ENCODE measurements around the gene LAMB2. TPM values are rescaled to one million over a fixed set of nuclear protein-coding genes. Genes with fewer than 3 reads are reported as not detected.

The LAMB2 gene
- total and polyA plus RNA-seq, 10 of the 15 experiments (the other 5 are each of a cell fraction or from before 2014, with no cell fraction given), result 0.13 to 3.2 (median 0.64) TPM; not detected in 3

DNA sequence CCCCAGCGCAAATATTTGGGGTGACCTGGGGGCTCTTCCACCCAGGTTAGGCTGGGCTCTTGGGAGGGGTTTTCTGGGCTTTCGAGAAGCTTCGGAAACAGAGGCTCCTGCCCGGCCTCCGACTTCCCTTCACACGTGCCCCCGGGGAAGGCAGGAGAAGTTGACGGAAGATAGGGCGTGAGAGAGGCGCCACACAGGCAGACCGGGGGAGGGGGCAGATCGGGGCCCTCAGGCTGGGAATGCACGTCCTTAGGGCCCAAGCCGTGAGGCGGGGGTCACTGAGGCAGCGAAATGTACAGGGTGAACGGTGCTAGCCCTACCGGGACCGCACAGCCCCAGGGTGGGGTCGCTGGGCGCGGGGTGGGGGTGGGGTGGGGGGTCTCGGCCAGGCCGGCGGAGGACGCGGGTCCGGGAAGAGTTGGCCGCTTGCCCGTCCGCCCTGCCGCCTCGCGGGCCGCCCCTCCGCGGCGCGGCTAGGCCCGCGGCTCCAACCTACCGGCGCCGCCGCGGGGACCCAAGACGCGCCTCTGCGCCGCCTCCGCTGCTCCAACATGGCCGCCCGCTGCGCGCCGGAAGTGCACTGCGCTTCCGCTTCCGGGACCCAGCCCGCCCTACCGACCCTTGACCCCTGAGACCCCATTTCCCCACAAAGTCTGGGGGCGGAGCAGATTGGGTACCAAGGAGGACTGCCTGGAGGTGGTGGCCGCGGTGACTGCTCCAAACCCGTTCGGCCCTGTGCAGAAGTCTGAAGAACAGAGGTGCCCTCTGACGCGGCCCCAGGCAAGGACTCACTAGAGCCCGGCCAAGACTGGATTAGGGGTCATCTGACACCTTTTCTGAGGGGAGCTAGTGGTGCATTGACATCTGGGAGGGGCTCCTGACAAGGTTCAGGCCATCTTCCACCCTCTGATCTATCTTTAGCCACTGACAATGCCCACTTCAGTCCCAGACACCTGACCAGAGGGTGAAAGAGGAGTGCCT is 33.2 kb upstream of the LAMB2 start, which contains the start of gene CCDC71 (continued):
- TF ChIP-seq, protein P1, sequence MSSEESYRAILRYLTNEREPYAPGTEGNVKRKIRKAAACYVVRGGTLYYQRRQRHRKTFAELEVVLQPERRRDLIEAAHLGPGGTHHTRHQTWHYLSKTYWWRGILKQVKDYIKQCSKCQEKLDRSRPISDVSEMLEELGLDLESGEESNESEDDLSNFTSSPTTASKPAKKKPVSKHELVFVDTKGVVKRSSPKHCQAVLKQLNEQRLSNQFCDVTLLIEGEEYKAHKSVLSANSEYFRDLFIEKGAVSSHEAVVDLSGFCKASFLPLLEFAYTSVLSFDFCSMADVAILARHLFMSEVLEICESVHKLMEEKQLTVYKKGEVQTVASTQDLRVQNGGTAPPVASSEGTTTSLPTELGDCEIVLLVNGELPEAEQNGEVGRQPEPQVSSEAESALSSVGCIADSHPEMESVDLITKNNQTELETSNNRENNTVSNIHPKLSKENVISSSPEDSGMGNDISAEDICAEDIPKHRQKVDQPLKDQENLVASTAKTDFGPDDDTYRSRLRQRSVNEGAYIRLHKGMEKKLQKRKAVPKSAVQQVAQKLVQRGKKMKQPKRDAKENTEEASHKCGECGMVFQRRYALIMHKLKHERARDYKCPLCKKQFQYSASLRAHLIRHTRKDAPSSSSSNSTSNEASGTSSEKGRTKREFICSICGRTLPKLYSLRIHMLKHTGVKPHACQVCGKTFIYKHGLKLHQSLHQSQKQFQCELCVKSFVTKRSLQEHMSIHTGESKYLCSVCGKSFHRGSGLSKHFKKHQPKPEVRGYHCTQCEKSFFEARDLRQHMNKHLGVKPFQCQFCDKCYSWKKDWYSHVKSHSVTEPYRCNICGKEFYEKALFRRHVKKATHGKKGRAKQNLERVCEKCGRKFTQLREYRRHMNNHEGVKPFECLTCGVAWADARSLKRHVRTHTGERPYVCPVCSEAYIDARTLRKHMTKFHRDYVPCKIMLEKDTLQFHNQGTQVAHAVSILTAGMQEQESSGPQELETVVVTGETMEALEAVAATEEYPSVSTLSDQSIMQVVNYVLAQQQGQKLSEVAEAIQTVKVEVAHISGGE (CRISPR knock-in tag; IDR thresholded peaks at IDR 0.05), result no peak
- TF ChIP-seq SIN3A (IDR thresholded peaks at IDR 0.05; ENCODE audit: low read depth, low read length), result no peak; the same call in 1 of the 2 replicates
- no peak for TF ChIP-seq PML (IDR thresholded peaks at IDR 0.05; ENCODE audit: low read length)
- no peak for TF ChIP-seq HDAC6 (IDR thresholded peaks at IDR 0.05; ENCODE audit: unreplicated experiment)
- TF ChIP-seq CHD2 (IDR thresholded peaks at IDR 0.05; ENCODE audit: borderline replicate concordance, low read depth, low read length), result peak; percentile 68; the same call in 1 of the 2 replicates
- 0 out of 2 replicates have a peak, but pooled peaks have one; percentile 71 for TF ChIP-seq ZNF207 (IDR thresholded peaks at IDR 0.05; ENCODE audit: borderline replicate concordance)
- TF ChIP-seq SRF (IDR thresholded peaks at IDR 0.05; ENCODE audit: low read depth in 2 of 2, low read length in 2 of 2), result no peak; a peak in 1 of 4 replicates
- no peak for TF ChIP-seq EZH2 (IDR thresholded peaks at IDR 0.05; ENCODE audit: borderline replicate concordance, control insufficient read depth, low read depth, low read length)
- TF ChIP-seq ZBED1 (IDR thresholded peaks at IDR 0.05; ENCODE audit: borderline replicate concordance), result no peak
- TF ChIP-seq YBX1 (IDR thresholded peaks at IDR 0.05), result no peak
- TF ChIP-seq RAD51 (IDR thresholded peaks at IDR 0.05), result no peak
- TF ChIP-seq CHD4 (IDR thresholded peaks at IDR 0.05), result no peak
- peak; percentile 89 for TF ChIP-seq POLR2A (IDR thresholded peaks at IDR 0.05; ENCODE audit: low read depth, low read length)
- TF ChIP-seq GABPA (IDR thresholded peaks at IDR 0.05; ENCODE audit: low read depth), result peak; percentile 96
- TF ChIP-seq POLR2AphosphoS5 (IDR thresholded peaks at IDR 0.05; ENCODE audit: low read length), result peak; percentile 77; the same call in 1 of the 2 replicates
- TF ChIP-seq ATF7 (IDR thresholded peaks at IDR 0.05; ENCODE audit: low read depth), result no peak
- peak; percentile 57 for TF ChIP-seq SIX5 (IDR thresholded peaks at IDR 0.05; ENCODE audit: low read depth, low read length, severe bottlenecking)
- TF ChIP-seq ZNF384 (IDR thresholded peaks at IDR 0.05; ENCODE audit: borderline replicate concordance, low read depth, low read length), result no peak
- TF ChIP-seq LARP7 (IDR thresholded peaks at IDR 0.05), result peak; percentile 61; the same call in 1 of the 2 replicates
- TF ChIP-seq RUNX3 (IDR thresholded peaks at IDR 0.05; ENCODE audit: low read length), result 0 out of 2 replicates have a peak, but pooled peaks have one; percentile 23
- no peak for TF ChIP-seq BACH1 (IDR thresholded peaks at IDR 0.05; ENCODE audit: borderline replicate concordance)
- TF ChIP-seq NRF1 (conservative IDR thresholded peaks at IDR 0.05; ENCODE audit: low read depth, low read length), result 0 out of 2 replicates have a peak, but pooled peaks have one; percentile 21
- TF ChIP-seq CREB1 (IDR thresholded peaks at IDR 0.05; ENCODE audit: low read depth), result peak; percentile 54; the same call in 1 of the 2 replicates
- no peak for TF ChIP-seq HDAC2 (IDR thresholded peaks at IDR 0.05)
- TF ChIP-seq POLR2AphosphoS2 (IDR thresholded peaks at IDR 0.05; ENCODE audit: low read depth, low read length), result no peak; the same call in 1 of the 2 replicates
- no peak for TF ChIP-seq SUPT20H (IDR thresholded peaks at IDR 0.05; ENCODE audit: borderline replicate concordance, control insufficient read depth, low read depth, low read length)
- TF ChIP-seq ETV6 (conservative IDR thresholded peaks at IDR 0.05 in 1 of 2, IDR thresholded peaks at IDR 0.05 in 1 of 2; ENCODE audit: borderline replicate concordance in 1 of 2, low read depth in 1 of 2), result no peak
- TF ChIP-seq RB1 (IDR thresholded peaks at IDR 0.05; ENCODE audit: borderline replicate concordance), result peak; percentile 76; the same call in 1 of the 2 replicates
- peak; percentile 98 for TF ChIP-seq YY1 (IDR thresholded peaks at IDR 0.05; ENCODE audit: low read depth, low read length)
- TF ChIP-seq HDGF (IDR thresholded peaks at IDR 0.05), result 0 out of 2 replicates have a peak, but pooled peaks have one; percentile 36
